Measurements from ENCODE around the gene RANBP3. TPM values are rescaled to one million over a fixed set of nuclear protein-coding genes. Genes with fewer than 3 reads are reported as not detected.

RANBP3 gene
- total RNA-seq, 1 donor from 2014 or later = 25.0 TPM

DNA sequence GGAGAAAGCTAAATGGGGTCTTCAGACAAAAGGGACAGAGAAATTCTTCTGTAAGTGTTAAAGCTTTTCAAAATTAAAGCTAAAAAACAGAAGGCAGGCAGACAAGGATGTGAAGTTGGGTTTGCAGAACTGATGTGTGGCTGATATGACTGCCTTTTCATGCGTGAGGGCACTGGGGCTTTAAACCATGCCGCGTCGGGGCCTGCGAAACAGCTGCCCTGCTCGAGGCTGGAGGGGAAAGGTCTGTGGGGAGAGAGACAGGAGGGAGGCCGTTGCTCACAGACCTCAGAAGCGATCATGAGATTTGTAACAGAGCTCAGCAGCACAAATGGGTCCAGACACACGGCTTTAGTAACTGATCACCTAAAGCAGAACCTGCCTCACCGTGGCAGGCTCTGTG lies 40.4 kb downstream of the RANBP3 start:
- FAIRE-seq (no peak), DNase-seq (ENCODE audit: low read depth) (no peak)
- no peak for TF ChIP-seq CTCF (IDR thresholded peaks at IDR 0.05; ENCODE audit: insufficient read depth, low read length, severe bottlenecking)
- Histone ChIP-seq H3K27me3 (ENCODE audit: control insufficient read depth, insufficient read depth, low read length) (no peaks in the 10 kb centered on the region), H3K36me3 (ENCODE audit: control insufficient read depth, insufficient read depth, low read length) (peaks cover 28% of the 10 kb centered on the region), H3K4me3 (ENCODE audit: low read depth, low read length) (no peak overlapping the region)

GRCh38 chr19:5936292-5936592 lies 41.7 kb downstream of the RANBP3 start:
- Histone ChIP-seq H3K27me3 (ENCODE audit: control insufficient read depth, insufficient read depth, low read length) (no peaks in the 10 kb centered on the region), H3K4me3 (ENCODE audit: low read depth, low read length) (no peak overlapping the region), H3K36me3 (ENCODE audit: control insufficient read depth, insufficient read depth, low read length) (peaks cover 34% of the 10 kb centered on the region)
- DNase-seq (ENCODE audit: low read depth) (no peak), FAIRE-seq (no peak)
- no peak for TF ChIP-seq CTCF (IDR thresholded peaks at IDR 0.05; ENCODE audit: insufficient read depth, low read length, severe bottlenecking)

- no peak for DNase-seq (ENCODE audit: low read depth)
- no peak for TF ChIP-seq CTCF (IDR thresholded peaks at IDR 0.05; ENCODE audit: insufficient read depth, low read length, severe bottlenecking)
- no peaks in the 10 kb centered on the region for H3K27me3 ChIP-seq (ENCODE audit: control insufficient read depth, insufficient read depth, low read length)
- peaks cover 35% of the 10 kb centered on the region for H3K36me3 ChIP-seq (ENCODE audit: control insufficient read depth, insufficient read depth, low read length)
- FAIRE-seq = no peak
- H3K4me3 ChIP-seq (ENCODE audit: low read depth, low read length) = no peak overlapping the region
These were observed 42.3 kb downstream of the RANBP3 start for GRCh38 chr19:5935473-5936291.

DNA sequence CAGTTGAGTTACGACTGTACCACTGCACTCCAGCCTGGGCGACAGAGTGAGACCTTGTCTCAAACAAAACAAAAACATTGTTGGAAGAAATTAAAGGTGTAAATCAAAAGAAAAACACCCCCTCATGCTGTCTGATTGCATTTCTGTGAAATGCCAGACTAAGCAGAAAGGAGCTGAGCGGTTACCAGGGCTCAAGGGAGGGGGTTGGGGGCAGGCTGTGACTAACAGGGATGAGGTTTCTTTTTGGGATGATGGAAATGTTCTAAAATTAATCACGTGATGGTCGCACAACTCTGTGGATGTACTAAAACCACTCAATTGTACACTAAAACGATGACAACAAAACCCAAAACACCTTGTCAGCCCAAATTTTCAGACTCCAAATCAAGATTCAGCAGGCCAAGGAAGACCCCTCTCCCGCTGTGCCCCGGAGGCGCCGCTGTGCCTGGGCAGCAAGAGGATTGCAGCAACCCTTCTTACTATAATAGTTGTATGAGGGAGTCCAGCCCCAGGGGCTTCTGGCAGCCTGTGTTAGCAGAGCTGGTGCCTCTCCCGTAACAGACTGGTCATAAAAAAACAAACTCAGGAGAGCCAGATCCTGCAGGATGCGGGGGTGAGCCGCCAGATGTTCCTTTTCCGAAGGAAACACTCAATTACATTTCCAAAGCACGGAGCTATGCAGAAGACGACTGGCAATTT lies 43.0 kb downstream of the RANBP3 start:
- H3K36me3 ChIP-seq (ENCODE audit: control insufficient read depth, insufficient read depth, low read length) = peaks cover 33% of the 10 kb centered on the region
- H3K4me3 ChIP-seq (ENCODE audit: low read depth, low read length) = no peak overlapping the region
- FAIRE-seq = no peak
- DNase-seq (ENCODE audit: low read depth) = no peak
- H3K27me3 ChIP-seq (ENCODE audit: control insufficient read depth, insufficient read depth, low read length) = no peaks in the 10 kb centered on the region
- no peak for TF ChIP-seq CTCF (IDR thresholded peaks at IDR 0.05; ENCODE audit: insufficient read depth, low read length, severe bottlenecking)

- DNase-seq (ENCODE audit: low read depth) (no peak), FAIRE-seq (no peak)
- no peak for TF ChIP-seq CTCF (IDR thresholded peaks at IDR 0.05; ENCODE audit: insufficient read depth, low read length, severe bottlenecking)
- no peak overlapping the region for H3K4me3 ChIP-seq (ENCODE audit: low read depth, low read length)
- no peaks in the 10 kb centered on the region for H3K27me3 ChIP-seq (ENCODE audit: control insufficient read depth, insufficient read depth, low read length)
- peaks cover 40% of the 10 kb centered on the region for H3K36me3 ChIP-seq (ENCODE audit: control insufficient read depth, insufficient read depth, low read length)
These were observed 43.9 kb downstream of the RANBP3 start for GRCh38 chr19:5934069-5934401.
